Activated T-helper 9 cell treated with anti-CD3 and anti-CD28 coated beads, Interleukin-2, amount 50 U/mL, for 16 hours (primary cell): ENCODE measurements around the gene CTSH.

Source experiments
- DNase-seq: peaks from one replicate; pipeline ENCODE4 v3.0.0-alpha.2; 2020; ENCODE audit warnings: low read depth

Gene CTSH, protein sequence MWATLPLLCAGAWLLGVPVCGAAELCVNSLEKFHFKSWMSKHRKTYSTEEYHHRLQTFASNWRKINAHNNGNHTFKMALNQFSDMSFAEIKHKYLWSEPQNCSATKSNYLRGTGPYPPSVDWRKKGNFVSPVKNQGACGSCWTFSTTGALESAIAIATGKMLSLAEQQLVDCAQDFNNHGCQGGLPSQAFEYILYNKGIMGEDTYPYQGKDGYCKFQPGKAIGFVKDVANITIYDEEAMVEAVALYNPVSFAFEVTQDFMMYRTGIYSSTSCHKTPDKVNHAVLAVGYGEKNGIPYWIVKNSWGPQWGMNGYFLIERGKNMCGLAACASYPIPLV

DNA sequence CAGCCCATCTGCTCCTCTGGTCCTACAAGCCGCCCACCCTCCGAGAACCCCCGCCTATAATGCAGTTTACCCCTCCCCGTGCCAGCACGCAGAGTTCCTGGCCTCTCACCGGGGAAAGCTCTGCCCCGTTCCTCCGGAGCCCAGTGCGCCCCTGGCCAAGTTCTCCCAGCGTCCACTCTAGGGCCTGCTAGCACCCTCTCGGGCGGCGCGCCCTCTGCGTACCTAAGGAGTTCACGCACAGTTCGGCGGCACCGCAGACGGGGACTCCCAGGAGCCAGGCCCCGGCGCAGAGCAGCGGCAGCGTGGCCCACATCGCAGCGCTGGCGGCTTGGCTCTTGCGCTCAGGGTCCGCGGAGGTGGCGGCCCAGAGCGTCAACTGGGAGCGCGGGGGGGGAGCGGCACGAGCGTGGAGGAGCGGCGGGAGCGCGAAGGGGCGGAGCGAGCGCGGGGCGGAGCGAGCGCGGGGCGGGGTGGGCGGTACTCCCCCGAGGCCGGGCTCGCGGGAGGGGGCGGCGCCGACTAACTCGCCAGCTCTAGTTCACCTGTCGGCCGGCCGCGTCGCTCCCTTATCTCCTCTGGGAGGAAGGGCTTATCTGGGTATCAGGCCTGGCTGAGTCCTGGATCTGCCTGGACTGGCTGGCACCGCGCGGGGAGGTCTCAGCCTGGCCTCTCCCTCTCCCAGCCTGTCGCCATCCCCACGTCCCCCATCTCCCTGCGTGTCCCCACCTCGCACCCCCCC is at the start of gene CTSH:
CTSH (minus strand) TSS at position 378 of the 739 bp plus-strand sequence; CDS start at position 313, 65 bp downstream.
- peak; percentile 70 for DNase-seq

DNA sequence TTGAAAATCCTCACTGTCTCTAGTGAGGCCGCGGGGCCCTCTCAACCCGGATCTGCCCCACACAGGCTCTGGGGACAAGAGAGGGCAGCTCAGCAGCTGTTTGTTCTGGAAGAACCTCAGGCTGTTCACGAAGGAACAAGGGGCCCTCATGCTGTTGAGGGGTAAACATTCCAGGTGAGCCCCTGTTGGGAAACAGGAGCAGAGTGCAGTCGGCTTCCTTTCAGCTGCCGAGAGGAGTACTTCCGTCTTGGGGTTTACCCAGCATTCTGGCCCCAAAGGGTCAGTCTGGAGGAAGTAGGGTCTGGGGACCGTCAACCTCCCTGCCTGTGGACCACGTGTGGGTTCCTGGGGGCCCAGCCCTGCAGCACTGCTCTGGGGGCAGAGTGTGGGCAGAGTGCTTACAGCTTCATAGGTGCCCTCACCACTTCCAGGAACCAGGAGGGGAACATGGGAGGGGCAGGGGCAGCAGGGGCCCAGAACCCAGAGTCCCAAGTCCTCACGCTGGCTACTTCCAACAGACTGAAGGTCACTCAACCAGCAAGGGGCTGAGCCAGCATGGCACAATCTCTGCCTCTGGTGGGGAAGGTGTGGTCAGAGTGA is 49.2 kb upstream of the CTSH start:
- no peak for DNase-seq

DNA sequence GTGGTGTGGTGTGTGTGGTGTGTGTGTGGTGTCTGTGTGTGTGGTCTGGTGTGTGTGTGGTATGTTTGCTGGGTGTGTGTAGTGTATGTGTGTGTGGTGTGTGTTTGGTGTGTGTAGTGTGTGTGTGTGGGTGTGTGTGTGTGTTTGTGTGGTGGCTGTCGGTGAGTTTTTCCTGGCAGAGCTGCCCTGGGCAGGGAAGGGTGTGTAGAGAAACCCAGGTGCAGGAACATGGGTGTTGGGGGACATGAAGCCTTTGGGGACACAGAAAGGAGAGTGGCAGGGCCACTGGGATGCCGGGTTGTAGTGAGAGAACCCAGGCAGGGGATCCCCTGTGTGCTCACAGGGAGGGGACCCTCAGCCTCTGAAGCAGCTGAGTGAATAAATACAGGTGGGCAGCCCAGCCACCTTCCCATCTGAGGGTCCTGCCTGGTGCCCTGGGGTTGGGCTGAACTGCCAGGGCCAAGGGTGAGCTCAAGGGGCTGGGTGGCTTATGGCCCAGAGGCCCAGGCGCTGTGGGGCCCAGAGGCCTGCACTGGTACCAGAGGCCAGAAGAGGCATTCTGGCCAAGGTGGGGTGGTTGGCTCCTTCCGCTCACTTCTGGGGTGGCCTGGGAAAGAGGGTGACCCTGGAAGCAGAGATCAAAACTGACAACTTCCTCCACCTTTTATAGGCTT is 48.5 kb upstream of the CTSH start:
- DNase-seq: no peak

DNA sequence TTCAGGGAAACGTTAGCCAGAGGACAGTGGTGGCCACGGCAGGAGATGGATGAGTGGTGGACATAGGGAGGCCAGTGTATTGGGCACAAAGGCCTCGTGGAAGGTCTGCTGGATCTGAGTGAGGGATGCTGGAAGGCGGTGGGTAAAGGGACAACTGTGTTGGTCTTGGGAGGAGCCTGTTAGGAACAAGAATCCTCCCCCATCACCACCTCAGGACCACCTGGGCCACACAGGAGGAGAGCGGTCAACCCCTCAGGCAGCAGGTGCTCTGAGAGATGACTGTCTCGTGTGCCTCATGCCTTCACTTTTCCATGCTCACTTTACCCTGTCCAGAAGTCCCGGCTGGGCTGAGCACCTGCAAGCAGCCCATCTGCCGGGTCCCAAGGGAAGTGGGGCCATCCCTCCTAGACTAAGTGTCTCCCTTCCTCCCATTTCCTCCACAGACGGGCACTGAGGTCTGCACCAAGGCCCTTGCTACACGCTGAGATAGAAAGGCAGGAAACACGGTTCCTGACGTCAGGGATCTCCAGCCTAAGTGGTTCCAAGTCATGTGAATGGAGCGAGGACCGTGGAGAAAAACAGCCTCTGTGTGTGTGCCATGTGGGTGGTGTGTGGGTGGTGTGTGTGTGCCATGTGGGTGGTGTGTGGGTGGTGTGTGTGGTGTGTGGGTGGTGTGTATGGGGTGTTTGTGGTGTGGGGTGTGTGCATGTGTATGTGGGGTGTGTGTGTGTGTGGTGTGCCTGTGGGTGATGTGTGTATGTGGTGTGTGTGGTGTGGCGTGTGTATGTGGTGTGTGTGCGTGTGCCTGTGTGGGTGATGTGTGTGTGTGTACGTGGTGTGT is 47.8 kb upstream of the CTSH start:
- DNase-seq: no peak

DNA sequence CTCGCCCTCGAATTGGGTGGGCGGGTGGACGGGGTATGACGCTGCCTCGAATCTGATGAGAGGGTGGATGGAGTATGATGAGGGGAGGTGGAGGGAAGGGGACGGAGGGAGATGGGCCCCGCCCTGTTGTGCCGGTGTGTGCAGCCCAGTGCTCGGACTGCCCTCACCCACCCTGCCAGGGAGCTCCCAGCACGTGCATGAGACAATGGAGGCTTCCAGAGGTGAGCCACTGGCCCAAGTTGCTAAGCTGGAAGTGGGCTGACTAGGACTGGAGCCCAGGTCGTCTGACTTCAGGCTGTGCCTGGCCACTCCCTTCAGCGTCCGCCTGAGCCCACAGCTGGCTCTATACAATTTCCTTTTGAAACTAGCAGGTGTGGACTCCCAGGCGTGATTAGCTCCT is 47.0 kb upstream of the CTSH start:
- no peak for DNase-seq

DNA sequence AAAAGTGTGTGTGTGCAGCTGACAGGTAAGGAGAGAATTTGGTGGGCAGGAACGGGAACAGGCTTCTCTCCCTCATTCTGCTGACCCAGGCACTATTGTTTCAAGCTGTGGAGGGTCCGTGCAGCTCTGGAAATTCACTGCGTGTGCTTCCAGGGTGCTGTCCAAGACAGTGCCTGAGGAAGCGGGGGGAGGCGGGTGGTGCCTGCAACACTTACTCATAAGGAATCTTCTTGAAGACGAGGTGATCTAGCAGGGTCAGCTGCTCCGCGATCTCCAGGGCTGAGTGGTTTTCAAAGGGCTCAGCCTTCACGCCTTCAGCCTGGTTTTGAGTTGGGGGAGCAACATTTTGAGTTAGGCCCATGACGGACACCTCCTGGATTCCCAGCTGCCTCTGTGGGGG is 46.6 kb upstream of the CTSH start:
- no peak for DNase-seq

DNA sequence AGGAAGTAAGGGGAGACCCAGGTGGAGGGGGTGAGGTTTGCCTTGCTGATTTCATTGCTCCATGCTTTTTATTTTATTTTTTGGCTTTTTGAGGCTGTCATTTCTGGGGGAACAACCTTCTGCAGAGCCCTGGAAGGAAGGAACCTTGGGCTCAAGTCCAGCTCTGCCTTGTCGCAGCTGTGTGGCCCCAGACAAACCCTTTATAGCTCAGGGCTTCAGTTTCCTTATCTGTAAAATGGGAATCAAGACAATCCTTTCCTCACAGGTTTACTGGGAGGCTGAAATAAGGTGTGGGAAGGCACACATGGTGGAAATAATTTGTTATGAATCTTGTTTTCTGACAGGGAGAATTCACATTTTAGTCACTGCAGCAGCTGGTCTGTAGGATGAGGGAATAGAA is 45.4 kb upstream of the CTSH start:
- no peak for DNase-seq

DNA sequence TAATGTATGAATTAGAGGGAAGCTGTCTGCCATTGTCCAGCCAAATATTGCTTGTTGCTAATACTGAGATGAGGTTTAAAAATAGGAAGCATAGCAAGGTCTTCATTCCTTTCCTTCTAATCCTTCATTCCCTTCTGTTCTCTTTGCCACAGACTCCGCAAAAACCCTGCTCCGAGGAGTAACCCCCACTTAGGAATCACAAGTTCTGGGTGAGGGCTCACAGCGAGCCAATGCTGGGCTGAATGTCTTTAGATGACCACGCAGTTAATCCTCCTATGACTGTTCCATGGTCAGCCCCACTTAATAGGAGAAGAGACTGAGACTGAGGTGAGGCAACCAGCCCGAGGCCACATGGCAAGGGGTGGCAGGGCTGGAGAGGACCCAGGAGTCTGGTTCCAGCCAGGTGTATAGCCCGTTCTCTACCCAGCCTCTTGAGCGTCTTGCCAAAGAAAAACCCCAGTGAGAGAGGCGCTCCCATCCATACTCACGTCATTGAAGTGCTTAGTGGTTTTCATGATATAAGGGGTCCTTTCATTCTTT is 44.9 kb upstream of the CTSH start:
- no peak for DNase-seq

DNA sequence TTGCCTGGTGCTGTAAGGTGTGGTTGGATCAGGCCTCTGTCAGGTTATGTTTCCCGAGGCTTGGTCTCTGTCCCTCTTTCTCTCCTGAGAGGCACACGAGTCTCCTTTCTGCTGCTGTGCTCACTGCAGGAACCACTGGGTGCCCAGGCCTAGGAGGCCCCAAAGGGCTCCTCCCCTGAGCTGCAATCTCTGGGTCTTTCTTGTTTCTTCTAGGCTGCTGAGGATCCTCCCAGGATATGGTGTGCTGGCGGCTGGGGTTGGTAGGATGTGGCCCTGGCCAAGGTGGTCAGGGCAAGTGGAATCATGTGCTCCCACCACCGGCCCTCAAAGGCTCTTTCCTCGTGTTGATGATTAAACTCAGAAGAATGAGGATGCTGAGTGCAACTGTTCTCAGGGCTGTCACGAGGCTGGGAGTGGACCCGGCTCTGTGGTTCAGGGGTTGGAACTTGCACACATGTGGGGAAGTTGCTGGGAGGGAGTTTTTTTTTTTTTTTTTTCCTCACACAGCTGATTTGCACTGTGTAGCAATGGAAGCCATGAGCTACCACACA is 43.6 kb upstream of the CTSH start:
- no peak for DNase-seq

DNA sequence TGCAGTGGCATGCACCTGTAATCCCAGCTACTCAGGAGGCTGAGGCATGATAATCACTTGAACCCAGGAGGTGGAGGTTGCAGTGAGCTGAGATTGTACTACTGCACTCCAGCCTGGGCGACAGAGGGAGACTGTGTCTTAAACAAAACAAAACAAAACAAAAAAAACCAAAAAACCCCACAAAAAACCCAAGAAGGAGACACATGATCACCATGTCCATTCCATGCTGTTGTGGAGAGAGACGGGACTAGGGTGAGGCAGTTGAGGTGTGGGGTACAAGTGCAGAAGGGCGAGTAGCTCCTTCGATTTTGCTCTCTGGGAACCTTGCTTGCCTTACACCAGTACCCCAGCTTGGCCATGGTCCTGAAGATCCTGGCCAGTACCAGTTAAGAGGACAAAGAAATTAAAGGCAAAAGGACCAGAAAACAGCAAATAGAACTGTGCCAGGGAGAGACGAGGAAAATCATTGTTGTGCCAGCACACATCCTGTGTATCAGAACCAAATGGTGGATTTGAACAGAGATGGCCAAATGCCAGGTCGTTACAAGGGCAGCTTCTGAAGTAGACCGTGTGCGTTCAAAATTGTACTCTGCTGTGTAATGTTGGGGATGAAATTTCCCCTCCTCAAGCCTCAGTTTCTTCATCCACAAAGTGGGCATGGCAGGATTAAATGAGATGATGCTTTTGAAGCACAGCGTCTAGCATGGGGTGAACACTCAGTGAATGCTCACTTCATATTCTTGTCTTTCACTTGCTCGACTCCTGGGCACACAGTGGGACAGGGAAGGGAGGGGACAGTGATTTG is 42.9 kb upstream of the CTSH start:
- no peak for DNase-seq

DNA sequence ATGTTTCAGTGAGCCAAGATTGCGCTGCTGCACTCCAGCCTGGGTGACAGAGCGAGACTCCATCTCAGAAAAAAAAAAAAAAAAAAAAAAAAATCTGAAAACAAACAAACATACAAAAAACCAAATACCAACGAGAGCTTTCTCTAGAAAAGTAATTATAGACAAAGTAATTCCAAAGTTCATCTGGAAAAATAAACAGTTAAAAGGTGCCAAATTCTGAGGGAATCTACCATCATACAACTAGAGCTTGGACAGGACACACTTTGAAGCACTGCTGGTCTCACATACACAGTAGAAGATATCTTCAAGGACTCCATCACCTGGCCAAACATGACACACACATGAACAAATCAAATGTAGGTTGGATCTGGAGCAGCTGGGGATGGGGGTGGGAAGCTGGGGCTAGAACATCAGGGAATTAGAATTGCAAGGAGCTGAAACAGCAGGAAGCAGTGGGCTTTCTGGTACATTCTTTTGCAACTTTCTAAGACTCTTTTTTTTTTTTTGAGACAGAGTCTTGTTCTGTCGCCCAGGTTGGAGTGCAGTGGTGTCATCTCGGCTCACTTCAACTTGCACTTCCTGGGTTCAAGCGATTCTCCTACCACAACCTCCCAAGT is 41.1 kb upstream of the CTSH start:
- DNase-seq: no peak

DNA sequence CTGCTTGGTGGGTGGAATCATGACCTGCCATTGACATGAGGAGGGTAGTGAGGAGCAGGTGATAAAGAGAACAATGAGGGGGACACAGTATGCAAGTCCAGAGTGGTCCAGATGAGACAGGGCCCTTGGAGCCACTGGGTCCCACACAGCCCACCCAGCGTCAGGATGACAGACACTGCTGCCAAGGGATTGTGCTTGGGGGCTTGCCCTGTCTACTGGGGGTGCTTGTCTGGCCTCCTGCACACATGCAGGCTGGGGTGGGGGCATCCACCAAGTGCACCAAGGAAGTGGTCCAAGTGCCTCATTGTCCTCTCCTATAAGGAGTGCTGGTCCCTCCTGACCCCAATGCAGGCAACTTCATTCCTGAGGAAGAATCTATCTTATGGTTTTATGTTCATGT is 39.2 kb upstream of the CTSH start:
- no peak for DNase-seq

DNA sequence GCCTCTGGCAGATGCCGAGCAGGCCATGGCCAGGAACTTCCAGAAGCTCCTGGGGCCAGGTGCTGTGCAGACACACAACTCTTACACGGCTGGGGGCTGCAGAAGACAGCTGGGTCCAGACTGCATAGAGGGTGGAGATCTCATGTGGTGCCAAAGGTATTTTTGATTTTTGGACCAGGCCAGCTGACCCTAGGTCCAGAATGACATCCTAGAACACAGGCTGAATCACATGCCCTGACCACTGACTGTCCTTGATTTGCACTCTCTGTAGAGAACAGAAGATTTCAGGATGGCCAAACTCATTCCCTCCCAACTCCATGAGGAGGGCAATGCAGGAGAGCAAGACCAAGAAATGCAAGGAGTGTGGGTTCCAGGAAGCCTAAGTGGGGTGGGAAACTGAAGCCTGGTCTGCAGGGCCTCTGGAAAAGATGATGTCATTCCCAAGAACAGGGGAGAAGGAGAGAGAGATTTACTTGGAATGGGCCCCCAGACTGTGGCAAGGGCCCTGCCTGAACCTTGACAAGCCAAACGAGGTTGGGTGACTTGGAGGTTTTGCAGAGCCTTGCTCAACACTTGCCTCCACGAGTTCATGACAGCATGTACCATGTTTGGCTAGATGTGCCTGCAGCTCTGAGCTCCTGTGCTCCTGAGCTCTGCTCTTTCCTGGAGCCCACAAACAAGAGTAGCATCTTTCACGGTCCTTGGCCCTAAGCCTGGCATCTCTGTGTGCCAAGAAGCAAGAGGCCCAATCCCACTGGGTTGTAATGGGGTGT is 38.5 kb upstream of the CTSH start:
- DNase-seq: no peak

DNA sequence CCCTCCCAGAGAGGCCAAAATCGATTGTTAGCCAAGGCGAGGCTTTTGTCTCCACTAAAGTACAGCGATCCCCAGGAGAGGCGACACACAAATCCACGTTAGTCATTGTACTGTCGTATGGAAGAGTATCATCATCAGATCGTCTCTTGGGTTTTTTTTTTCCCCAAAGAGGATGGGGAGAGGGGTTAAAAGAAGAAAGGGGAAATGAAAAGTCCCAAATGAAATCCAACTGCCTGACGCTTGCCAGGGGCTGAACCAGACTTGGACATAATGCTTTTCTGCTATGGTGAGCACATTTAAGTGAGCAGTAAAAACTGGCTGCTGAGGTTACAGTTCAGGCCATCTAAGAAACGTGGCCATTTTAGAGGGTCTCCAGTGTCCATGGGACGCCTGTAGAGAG is 37.9 kb upstream of the CTSH start:
- no peak for DNase-seq

DNA sequence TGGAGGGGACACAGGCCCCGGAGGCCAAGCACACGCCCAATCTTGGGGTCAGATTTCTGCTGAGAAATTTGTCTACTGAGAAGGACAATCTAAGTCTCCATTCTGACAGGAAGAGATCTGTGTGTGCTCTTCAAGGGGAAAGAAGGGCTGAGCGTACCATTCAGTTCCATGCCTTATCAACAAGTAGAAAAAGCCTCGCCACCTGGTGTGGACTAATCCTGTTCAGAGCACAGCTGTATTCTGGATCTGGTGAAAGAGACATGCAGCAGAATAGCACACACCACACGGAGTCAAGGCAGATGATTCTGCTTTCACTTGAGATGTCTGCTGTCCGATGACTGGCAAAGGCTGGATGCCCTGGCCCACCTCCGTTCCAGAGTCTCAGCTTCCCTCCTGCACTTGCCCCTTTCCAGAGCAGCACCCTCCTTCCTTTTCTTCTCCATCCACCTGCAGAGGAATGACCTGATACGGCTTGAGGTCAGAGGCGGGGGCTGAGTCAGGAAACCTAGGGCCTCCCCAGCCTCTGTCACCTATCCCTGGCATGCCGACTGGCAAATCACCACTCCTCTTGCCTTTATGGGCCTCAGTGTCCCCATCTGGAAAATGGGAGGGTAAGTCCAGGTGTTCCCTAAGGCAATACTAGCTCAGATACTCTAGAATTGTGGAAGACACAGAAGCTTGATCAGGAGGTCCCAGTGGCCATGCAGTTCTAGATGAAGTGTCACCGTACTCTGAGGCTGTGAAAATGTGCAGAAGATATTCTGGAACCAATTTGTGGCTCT is 36.9 kb upstream of the CTSH start:
- DNase-seq: no peak

DNA sequence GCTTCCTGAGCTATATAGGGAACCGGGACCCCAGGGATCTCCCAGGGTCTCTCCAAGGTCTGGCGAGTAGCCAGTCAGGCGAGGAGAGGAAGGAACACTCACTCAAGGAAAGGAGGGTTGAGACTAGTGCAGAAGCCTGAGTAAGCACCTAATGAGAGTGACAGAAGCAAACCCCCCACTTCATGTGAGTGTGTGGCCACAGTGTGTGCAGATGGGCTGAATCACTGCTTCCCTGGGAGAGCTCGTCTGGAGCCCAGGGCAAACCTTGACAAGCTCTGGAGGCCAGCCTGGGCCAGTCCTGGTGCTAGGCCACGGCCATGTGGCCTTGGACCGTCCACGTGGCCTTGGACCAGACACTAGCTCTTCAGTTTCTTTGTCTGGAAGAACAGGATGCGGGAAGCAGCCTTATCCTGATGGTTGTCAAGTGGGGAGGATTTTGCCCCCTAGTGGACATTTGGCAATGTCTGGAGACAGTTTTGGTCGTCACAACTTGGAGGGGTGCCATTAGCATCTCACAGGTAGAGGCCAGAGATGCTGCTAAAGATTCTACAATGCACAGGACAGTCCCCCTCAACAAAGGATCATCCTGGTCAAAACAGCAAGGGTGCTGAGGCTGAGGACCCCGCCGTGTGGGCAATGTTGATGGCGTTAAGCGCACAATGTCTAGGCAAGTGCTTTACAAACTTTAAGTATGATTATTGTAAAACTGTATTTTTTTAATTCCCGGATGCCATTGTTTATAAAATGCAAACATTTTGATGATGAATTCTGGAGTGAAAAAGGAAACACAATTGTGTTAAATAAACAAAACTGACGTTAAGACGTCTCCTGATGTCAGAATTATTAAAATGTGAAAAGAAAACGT is 34.8 kb upstream of the CTSH start:
- DNase-seq: no peak

DNA sequence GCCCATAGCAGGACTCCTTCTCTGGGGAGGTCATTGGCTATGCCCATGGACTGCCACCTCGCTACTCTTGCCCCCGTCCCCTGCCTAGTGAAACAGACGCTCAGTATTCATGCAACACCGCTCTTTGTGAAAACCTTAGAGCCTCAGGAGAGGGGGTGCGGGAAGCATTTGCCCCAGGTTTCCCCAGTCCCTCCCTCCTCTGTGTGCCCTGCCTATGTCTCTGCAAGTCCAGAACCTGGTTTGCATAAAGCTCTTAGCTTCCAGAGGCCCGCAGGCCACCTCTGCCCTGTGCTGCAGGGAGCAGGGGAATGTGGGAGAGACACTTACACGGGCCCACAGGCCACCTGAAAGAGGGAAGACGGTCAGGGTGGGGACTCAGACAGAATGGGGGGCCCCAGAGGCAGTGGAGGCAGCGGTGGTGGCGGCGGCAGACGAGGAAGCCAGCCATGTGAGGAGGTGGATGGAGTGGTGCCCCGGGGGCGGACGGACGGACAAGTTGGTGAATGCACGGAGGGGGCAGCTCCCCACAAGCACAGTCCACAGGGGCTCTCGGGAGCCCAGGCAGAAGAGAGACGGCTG is 33.8 kb upstream of the CTSH start:
- no peak for DNase-seq
